Neural progenitor cell (in vitro differentiated cells): Measurements from ENCODE around the gene MVB12B. TPM values are rescaled to one million over a fixed set of nuclear protein-coding genes. Genes with fewer than 3 reads are reported as not detected.
"Not testable (repeated sequence)": the region's sequence is repeated elsewhere in the genome, so short reads cannot be mapped to it uniquely, and the experiment has no call there.

Source experiments
- DNase-seq: peaks from one replicate; pipeline ENCODE4 v3.0.0-alpha.2; 2016; ENCODE audit warnings: low spot score
- H2AFZ ChIP-seq: fragments of 200-600 bp; sonication (generic); replicated peaks from 2 replicates; pipeline ENCODE4 v1.6.1; 2016; ENCODE audit warnings: antibody characterized with exemption
- H3F3A ChIP-seq: fragments of 200-600 bp; sonication (generic); 2 replicates; pipeline ENCODE4 v1.6.1; 2016; ENCODE audit warnings: antibody characterized with exemption, low read depth
- H3K27ac ChIP-seq: fragments of 200-600 bp; sonication (generic); 2 replicates; pipeline ENCODE4 v1.5.1; 2016; ENCODE audit warnings: mild to moderate bottlenecking
- H3K27me3 ChIP-seq: fragments of 200-600 bp; sonication (generic); 2 replicates; pipeline ENCODE4 v1.6.1; 2016; ENCODE audit warnings: mild to moderate bottlenecking, moderate library complexity
- H3K36me3 ChIP-seq: fragments of 200-600 bp; sonication (generic); 2 replicates; pipeline ENCODE4 v1.5.1; 2016
- H3K4me1 ChIP-seq: fragments of 200-600 bp; sonication (generic); 2 replicates; pipeline ENCODE4 v1.6.1; 2016; ENCODE audit warnings: mixed run types
- H3K4me2 ChIP-seq: fragments of 200-600 bp; sonication (generic); 2 replicates; pipeline ENCODE4 v1.6.1; 2016
- H3K4me3 ChIP-seq: fragments of 200-600 bp; sonication (generic); 2 replicates; pipeline ENCODE4 v1.5.1; 2016
- H3K79me2 ChIP-seq: fragments of 200-600 bp; sonication (generic); 2 replicates; pipeline ENCODE4 v1.6.1; 2016; ENCODE audit warnings: low read depth
- H3K9ac ChIP-seq: fragments of 200-600 bp; sonication (generic); 2 replicates; pipeline ENCODE4 v1.6.1; 2016
- H3K9me3 ChIP-seq: fragments of 200-600 bp; sonication (generic); 2 replicates; pipeline ENCODE4 v1.5.1; 2016; ENCODE audit warnings: low read depth
- H4K20me1 ChIP-seq: fragments of 200-600 bp; sonication (generic); 2 replicates; pipeline ENCODE4 v1.6.1; 2016; ENCODE audit warnings: low read depth
- H3K27ac Mint-ChIP-seq: 3 replicates; pipeline ENCODE4 v1.8.0; 2021; ENCODE audit warnings: mixed read lengths
- H3K27me3 Mint-ChIP-seq: 2 replicates; pipeline ENCODE4 v1.8.0; 2022; ENCODE audit warnings: low read depth, mild to moderate bottlenecking, inconsistent platforms, moderate library complexity, mixed read lengths; ENCODE audit not compliant: insufficient read depth
- H3K36me3 Mint-ChIP-seq: 3 replicates; pipeline ENCODE4 v1.8.0; 2021; ENCODE audit warnings: mixed read lengths
- H3K4me1 Mint-ChIP-seq: 3 replicates; pipeline ENCODE4 v1.8.0; 2021; ENCODE audit warnings: mixed read lengths
- H3K4me3 Mint-ChIP-seq: 3 replicates; pipeline ENCODE4 v1.8.0; 2021; ENCODE audit warnings: mild to moderate bottlenecking, moderate library complexity, mixed read lengths
- H3K9me3 Mint-ChIP-seq: 3 replicates; pipeline ENCODE4 v1.8.0; 2020; ENCODE audit warnings: mixed read lengths
- EZH2 ChIP-seq: fragments of 200-600 bp; sonication (generic); IDR thresholded peaks from 2 replicates; pipeline ENCODE4 v1.6.1; 2017; ENCODE audit warnings: antibody characterized with exemption, mild to moderate bottlenecking, moderate library complexity
- EZH2phosphoT487 ChIP-seq: fragments of 200-600 bp; sonication (generic); IDR thresholded peaks from 2 replicates; pipeline ENCODE4 v1.6.1; 2017; ENCODE audit warnings: antibody characterized with exemption
- total RNA-seq: library from RNA; depleted of rRNA; stranded (reverse); fragments of >200 nt; gene quantifications from 2 replicates; pipeline ENCODE4 v1.2.3, GENCODE V29; 2015; ENCODE audit warnings: low replicate concordance
- TF ChIP-seq, protein P1 (sequence below): fragments of 200-600 bp; sonication (generic); IDR thresholded peaks from 2 replicates; pipeline ENCODE4 v1.5.1; 2017; ENCODE audit warnings: antibody characterized with exemption, mild to moderate bottlenecking

Gene MVB12B
- total RNA-seq, 1 donor from 2014 or later, result 16.1 TPM

DNA sequence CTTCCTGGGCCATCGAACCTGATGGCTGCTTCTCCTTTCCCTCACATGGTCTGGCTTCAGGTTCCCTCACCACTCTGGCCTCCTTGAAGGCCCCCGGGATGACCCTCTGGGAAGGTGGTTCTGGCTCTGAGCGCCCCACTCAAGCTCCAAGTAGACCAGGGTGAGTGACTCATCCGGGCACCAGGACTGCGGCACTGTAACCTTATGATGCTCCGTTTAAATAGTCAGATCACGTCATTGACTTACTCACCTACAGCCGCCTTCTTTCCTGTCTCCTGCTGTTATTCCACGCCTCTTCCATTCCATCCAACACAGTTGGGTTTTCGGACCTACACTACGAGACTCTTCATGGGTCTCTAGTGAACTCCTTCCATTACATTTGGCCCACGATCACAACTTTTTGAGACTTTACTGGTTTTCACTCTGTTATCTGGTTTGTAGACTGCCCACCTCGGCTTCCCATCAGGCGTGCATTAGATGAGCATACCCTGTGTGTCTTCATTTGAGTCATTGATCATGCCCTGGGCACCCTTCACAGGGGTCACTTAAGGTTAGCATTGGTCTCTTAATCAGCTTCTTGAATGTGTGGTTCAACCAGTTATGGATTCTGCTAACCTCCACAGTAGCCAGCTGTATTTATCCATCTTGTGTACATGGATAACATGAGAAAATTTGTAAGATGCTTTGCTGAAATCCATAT, 148.3 kb downstream of the MVB12B start:
- no peak overlapping the region for H3K4me3 Mint-ChIP-seq
- peaks cover 21% of the 10 kb centered on the region for H3K36me3 Mint-ChIP-seq
- H3K4me1 Mint-ChIP-seq, result peaks cover 40% of the 10 kb centered on the region
- H3K4me1 ChIP-seq, result peaks cover 28% of the 10 kb centered on the region
- no peak overlapping the region for H3K4me3 ChIP-seq
- H3K9me3 ChIP-seq, result no peaks in the 10 kb centered on the region
- H4K20me1 ChIP-seq, result peaks cover 5% of the 10 kb centered on the region
- H2AFZ ChIP-seq, result no peak overlapping the region
- H3K27ac ChIP-seq, result no peak overlapping the region
- peaks cover 5% of the 10 kb centered on the region for H3K9me3 Mint-ChIP-seq
- peaks cover 4% of the 10 kb centered on the region for H3K27me3 Mint-ChIP-seq
- no peaks in the 10 kb centered on the region for H3K27me3 ChIP-seq
- no peak overlapping the region for H3K27ac Mint-ChIP-seq
- no peak for DNase-seq
- H3K9ac ChIP-seq, result no peak overlapping the region
- H3F3A ChIP-seq, result peaks cover 20% of the 10 kb centered on the region
- no peak overlapping the region for H3K4me2 ChIP-seq
- no peaks in the 10 kb centered on the region for H3K36me3 ChIP-seq
- no peaks in the 10 kb centered on the region for H3K79me2 ChIP-seq
- TF ChIP-seq, protein P1, sequence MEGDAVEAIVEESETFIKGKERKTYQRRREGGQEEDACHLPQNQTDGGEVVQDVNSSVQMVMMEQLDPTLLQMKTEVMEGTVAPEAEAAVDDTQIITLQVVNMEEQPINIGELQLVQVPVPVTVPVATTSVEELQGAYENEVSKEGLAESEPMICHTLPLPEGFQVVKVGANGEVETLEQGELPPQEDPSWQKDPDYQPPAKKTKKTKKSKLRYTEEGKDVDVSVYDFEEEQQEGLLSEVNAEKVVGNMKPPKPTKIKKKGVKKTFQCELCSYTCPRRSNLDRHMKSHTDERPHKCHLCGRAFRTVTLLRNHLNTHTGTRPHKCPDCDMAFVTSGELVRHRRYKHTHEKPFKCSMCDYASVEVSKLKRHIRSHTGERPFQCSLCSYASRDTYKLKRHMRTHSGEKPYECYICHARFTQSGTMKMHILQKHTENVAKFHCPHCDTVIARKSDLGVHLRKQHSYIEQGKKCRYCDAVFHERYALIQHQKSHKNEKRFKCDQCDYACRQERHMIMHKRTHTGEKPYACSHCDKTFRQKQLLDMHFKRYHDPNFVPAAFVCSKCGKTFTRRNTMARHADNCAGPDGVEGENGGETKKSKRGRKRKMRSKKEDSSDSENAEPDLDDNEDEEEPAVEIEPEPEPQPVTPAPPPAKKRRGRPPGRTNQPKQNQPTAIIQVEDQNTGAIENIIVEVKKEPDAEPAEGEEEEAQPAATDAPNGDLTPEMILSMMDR, result no peak
- TF ChIP-seq EZH2 (no peak), EZH2phosphoT487 (no peak)

DNA sequence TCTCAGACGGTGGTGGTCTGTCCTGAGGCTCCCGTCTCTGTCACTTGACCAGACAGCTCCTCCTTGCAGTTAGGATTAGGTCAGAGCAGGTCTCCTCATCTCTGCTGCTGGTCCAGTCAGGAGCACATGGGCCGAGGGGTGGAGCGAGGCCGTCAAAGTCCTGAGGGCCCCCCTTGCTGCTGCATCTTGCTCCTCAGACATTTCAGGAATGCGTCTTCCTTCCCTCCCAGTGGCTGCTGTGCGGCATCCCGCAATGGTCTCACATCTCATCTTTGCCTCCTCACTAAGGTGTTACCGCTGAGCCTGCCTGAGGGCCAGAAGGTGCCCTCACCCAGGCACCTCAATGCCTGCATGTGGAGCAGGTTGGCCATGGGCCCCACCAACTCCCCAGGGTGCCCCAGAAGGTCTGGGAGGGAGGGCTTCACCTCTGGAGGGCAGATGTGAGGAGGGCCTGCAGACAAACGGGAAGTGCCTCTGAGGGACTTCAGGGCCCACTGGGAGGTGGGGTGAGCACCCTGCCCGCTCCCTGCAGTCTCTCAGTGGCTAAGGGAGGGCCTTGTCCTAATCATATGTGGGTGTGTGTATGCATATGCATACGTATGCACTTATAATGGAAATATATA, 149.4 kb downstream of the MVB12B start:
- Histone ChIP-seq H3K79me2 (no peaks in the 10 kb centered on the region), H2AFZ (no peak overlapping the region), H3K4me3 (no peak overlapping the region), H3K4me1 (peaks cover 24% of the 10 kb centered on the region), H3K27me3 (no peaks in the 10 kb centered on the region), H3K27ac (no peak overlapping the region), H4K20me1 (peaks cover 10% of the 10 kb centered on the region), H3F3A (peaks cover 20% of the 10 kb centered on the region), H3K36me3 (no peaks in the 10 kb centered on the region), H3K4me2 (no peak overlapping the region), H3K9me3 (no peaks in the 10 kb centered on the region), H3K9ac (no peak overlapping the region)
- H3K4me3 Mint-ChIP-seq, result no peak overlapping the region
- no peak overlapping the region for H3K27ac Mint-ChIP-seq
- peaks cover 44% of the 10 kb centered on the region for H3K4me1 Mint-ChIP-seq
- H3K36me3 Mint-ChIP-seq, result peaks cover 22% of the 10 kb centered on the region
- peaks cover 4% of the 10 kb centered on the region for H3K27me3 Mint-ChIP-seq
- TF ChIP-seq, protein P1, result no peak
- TF ChIP-seq EZH2 (no peak), EZH2phosphoT487 (no peak)
- no peak for DNase-seq
- H3K9me3 Mint-ChIP-seq, result peaks cover 5% of the 10 kb centered on the region

DNA sequence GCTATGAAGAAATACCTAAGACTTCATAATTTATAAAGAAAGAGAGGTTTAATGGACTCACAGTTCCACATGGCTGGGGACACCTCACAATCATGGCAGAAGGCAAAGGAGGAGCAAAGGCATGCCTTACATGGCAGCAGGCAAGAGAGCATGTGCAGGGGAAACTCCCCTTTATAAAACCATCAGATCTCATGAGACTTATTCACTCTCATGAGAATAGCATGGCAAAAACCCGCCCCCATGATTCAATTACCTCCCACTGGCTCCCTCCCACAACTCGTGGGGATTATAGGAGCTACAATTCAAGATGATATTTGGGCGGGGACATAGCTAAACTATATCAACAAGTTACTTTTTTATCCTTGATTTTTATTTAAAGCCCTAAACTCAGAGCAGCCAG, 150.8 kb downstream of the MVB12B start:
- not testable (repeated sequence) for H3K9ac ChIP-seq, H3K27ac Mint-ChIP-seq
- peaks cover 12% of the 10 kb centered on the region for H3K27me3 Mint-ChIP-seq

More for the DNA sequence above, 150.8 kb downstream of the MVB12B start:
- Histone ChIP-seq H3F3A (peaks cover 17% of the 10 kb centered on the region), H4K20me1 (peaks cover 17% of the 10 kb centered on the region), H3K4me1 (peaks cover 19% of the 10 kb centered on the region)
- H3K27ac ChIP-seq, H3K9me3 Mint-ChIP-seq, DNase-seq, H3K36me3 ChIP-seq, H2AFZ ChIP-seq, H3K27me3 ChIP-seq, H3K4me3 ChIP-seq, H3K79me2 ChIP-seq, H3K4me2 ChIP-seq, H3K9me3 ChIP-seq, H3K4me3 Mint-ChIP-seq: not testable (repeated sequence)
- peaks cover 26% of the 10 kb centered on the region for H3K36me3 Mint-ChIP-seq
- peaks cover 45% of the 10 kb centered on the region for H3K4me1 Mint-ChIP-seq
